HT1080 (cell line): ENCODE measurements around the gene CPXM1. TPM values are rescaled to one million over a fixed set of nuclear protein-coding genes. Genes with fewer than 3 reads are reported as not detected.

Experiments used
- DNase-seq: peaks from one replicate; pipeline ENCODE4 v3.0.0-alpha.2; 2015; ENCODE audit warnings: low read depth
- total RNA-seq: library from RNA; depleted of rRNA; stranded (reverse); fragments of >200 nt; shearing (Covaris generic); gene quantifications from 2 replicates; pipeline ENCODE4 v1.2.3, GENCODE V29; 2014

CPXM1 gene
- total RNA-seq, 1 experiment from 2014 or later, result not detected

- DNase-seq, result no peak
Measured at GRCh38 chr20:2804041-2804828, 3.8 kb upstream of the CPXM1 start.

- DNase-seq, result no peak
Measured at GRCh38 chr20:2801286-2801728, 880 bp upstream of the CPXM1 start.

- DNase-seq, result no peak
Measured at GRCh38 chr20:2799688-2800520, 523 bp downstream of the CPXM1 start.

GRCh38 chr20:2799271-2799670 is 1.2 kb downstream of the CPXM1 start:
- no peak for DNase-seq

- DNase-seq, result peak; percentile 14
Measured at GRCh38 chr20:2798814-2799213, 1.6 kb downstream of the CPXM1 start.

- no peak for DNase-seq
Measured at GRCh38 chr20:2798095-2798805, 2.2 kb downstream of the CPXM1 start.

GRCh38 chr20:2797136-2797983 is 3.1 kb downstream of the CPXM1 start:
- DNase-seq, result no peak

- no peak for DNase-seq
Measured at GRCh38 chr20:2796011-2796660, 4.3 kb downstream of the CPXM1 start.

GRCh38 chr20:2795451-2795850 is 5.0 kb downstream of the CPXM1 start:
- no peak for DNase-seq

GRCh38 chr20:2794866-2795447 is 5.5 kb downstream of the CPXM1 start:
- no peak for DNase-seq

- no peak for DNase-seq
Measured at GRCh38 chr20:2794202-2794748, 6.2 kb downstream of the CPXM1 start.

GRCh38 chr20:2793471-2793870 is 7.0 kb downstream of the CPXM1 start:
- no peak for DNase-seq

- no peak for DNase-seq
Measured at GRCh38 chr20:2783908-2784566, 16.4 kb downstream of the CPXM1 start.

GRCh38 chr20:2780948-2781347 is 19.5 kb downstream of the CPXM1 start:
- DNase-seq, result no peak

- DNase-seq, result no peak
Measured at GRCh38 chr20:2778602-2779321, 21.7 kb downstream of the CPXM1 start.

- no peak for DNase-seq
Measured at GRCh38 chr20:2775139-2775538, 25.3 kb downstream of the CPXM1 start.

GRCh38 chr20:2773812-2774211 is 26.6 kb downstream of the CPXM1 start:
- DNase-seq, result no peak

GRCh38 chr20:2771631-2772080 is 28.8 kb downstream of the CPXM1 start:
- peak; percentile 82 for DNase-seq
